ENCODE results near the gene TUBGCP2. TPM values are rescaled to one million over a fixed set of nuclear protein-coding genes. Genes with fewer than 3 reads are reported as not detected.

TUBGCP2 gene
- total RNA-seq, 1 experiment from 2014 or later = 93.7 TPM

GRCh38 chr10:133336118-133336576, 27.5 kb upstream of the TUBGCP2 start:
- TF ChIP-seq SIN3A (IDR thresholded peaks at IDR 0.05; ENCODE audit: borderline replicate concordance, insufficient read depth, low read depth, low read length) (no peak), CTCF (IDR thresholded peaks at IDR 0.05) (no peak), REST (IDR thresholded peaks at IDR 0.05; ENCODE audit: insufficient read depth in 1 of 2, low read depth in 2 of 2, low read length in 1 of 2) (no peak), POLR2AphosphoS5 (IDR thresholded peaks at IDR 0.05; ENCODE audit: low read depth, low read length) (no peak), TCF7L2 (IDR thresholded peaks at IDR 0.05; ENCODE audit: low read depth, low read length) (no peak)
- Histone ChIP-seq H3K4me3 (ENCODE audit: low read depth in 2 of 2, low read length in 2 of 2) (peak overlapping the region in 1 of 2 experiments; percentile 65; a peak in 1 of 4 replicates), H3K27me3 (ENCODE audit: control insufficient read depth, insufficient read depth, low read length) (peaks cover 16% of the 10 kb centered on the region)

GRCh38 chr10:133335246-133336117, 26.8 kb upstream of the TUBGCP2 start:
- Histone ChIP-seq H3K9me3 (ENCODE audit: control insufficient read depth, insufficient read depth, low read depth, low read length) (no peaks in the 10 kb centered on the region), H3K36me3 (ENCODE audit: control insufficient read depth, insufficient read depth, low read length) (no peaks in the 10 kb centered on the region), H3K27ac (ENCODE audit: low read length) (no peak overlapping the region), H3K27me3 (ENCODE audit: control insufficient read depth, insufficient read depth, low read length) (peaks cover 16% of the 10 kb centered on the region), H3K4me1 (ENCODE audit: control insufficient read depth, insufficient read depth, low read length) (no peaks in the 10 kb centered on the region), H3K4me3 (ENCODE audit: low read depth in 2 of 2, low read length in 2 of 2) (peak overlapping the region; percentile 44 to 65)
- DNase-seq (ENCODE audit: low read depth, low spot score) (no peak), ATAC-seq (peak; percentile 76)
- POLR2A ChIA-PET = no interaction called here
- BruUV-seq (replicated peaks) = no TSS peak
- no peak for TF ChIP-seq CTCF (IDR thresholded peaks at IDR 0.05)
- TF ChIP-seq REST (IDR thresholded peaks at IDR 0.05; ENCODE audit: insufficient read depth in 1 of 2, low read depth in 2 of 2, low read length in 1 of 2) = no peak
- CTCF ChIA-PET = no interaction called here
- intact Hi-C loops (cut with micrococcal nuclease; ENCODE audit: unreplicated experiment) (no loop called here), in situ Hi-C loops (cut with HindIII; ENCODE audit: low pct_unique_long_range_greater_than_20kb, low sequenced_read_pairs) (no loop called here)

More at GRCh38 chr10:133336118-133336576, 27.5 kb upstream of the TUBGCP2 start:
- peak; percentile 27 for ATAC-seq
- no TSS peak for BruUV-seq (replicated peaks)
- no peak for DNase-seq (ENCODE audit: low read depth, low spot score)
- H3K27ac ChIP-seq (ENCODE audit: low read length) = no peak overlapping the region
- intact Hi-C loops (cut with micrococcal nuclease; ENCODE audit: unreplicated experiment) (no loop called here), in situ Hi-C loops (cut with HindIII; ENCODE audit: low pct_unique_long_range_greater_than_20kb, low sequenced_read_pairs) (no loop called here)
- POLR2A ChIA-PET = no interaction called here
- no peaks in the 10 kb centered on the region for H3K4me1 ChIP-seq (ENCODE audit: control insufficient read depth, insufficient read depth, low read length)
- H3K36me3 ChIP-seq (ENCODE audit: control insufficient read depth, insufficient read depth, low read length) = no peaks in the 10 kb centered on the region
- CTCF ChIA-PET = no interaction called here
- H3K9me3 ChIP-seq (ENCODE audit: control insufficient read depth, insufficient read depth, low read depth, low read length) = no peaks in the 10 kb centered on the region
